ENCODE results near the gene PDE4D.

- TF ChIP-seq CTCF (conservative IDR thresholded peaks at IDR 0.05; ENCODE audit: low read depth, low read length) (no peak), RCOR1 (IDR thresholded peaks at IDR 0.05; ENCODE audit: insufficient replicate concordance, low read length) (no peak), CEBPB (IDR thresholded peaks at IDR 0.05; ENCODE audit: low read depth, low read length) (no peak), POLR2A (IDR thresholded peaks at IDR 0.05; ENCODE audit: low read depth, low read length) (no peak), SMC3 (IDR thresholded peaks at IDR 0.05; ENCODE audit: low read depth, low read length) (no peak), CHD1 (IDR thresholded peaks at IDR 0.05; ENCODE audit: low read depth, low read length) (no peak), MAZ (IDR thresholded peaks at IDR 0.05; ENCODE audit: borderline replicate concordance, low read depth, low read length) (no peak), ELK1 (IDR thresholded peaks at IDR 0.05; ENCODE audit: borderline replicate concordance, low read depth, low read length) (no peak), RFX5 (IDR thresholded peaks at IDR 0.05; ENCODE audit: low read depth, low read length) (no peak), RAD21 (IDR thresholded peaks at IDR 0.05; ENCODE audit: low read length) (no peak)
Measured at GRCh38 chr5:59616413-59616812, 277.1 kb downstream of the PDE4D start.

Measured in IMR-90 (cell line).